ENCODE measurements around the gene BST1. TPM values are rescaled to one million over a fixed set of nuclear protein-coding genes. Genes with fewer than 3 reads are reported as not detected.

BST1 gene
- total and polyA plus RNA-seq, 2 experiments from 2014 or later = 0.99 to 1.8 TPM

DNA sequence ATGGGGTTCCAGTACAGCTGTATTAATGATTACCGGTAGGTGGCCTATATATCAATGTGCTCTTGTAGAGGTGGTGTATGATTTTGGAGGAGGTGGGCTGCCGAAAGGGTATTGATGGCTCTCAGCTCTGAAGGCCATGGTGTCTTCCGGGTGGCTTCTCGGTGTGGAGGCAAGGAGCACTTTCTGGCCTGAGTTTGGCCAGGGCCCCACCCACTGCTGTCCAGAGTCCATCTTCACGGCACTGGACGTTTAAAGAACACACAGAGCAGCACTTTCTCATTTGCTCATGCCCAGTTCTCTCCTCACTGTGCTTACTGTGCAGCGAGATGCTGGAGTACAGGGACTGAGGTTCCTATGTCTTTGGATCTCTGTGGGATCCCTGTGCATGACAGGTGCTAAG, 16.1 kb downstream of the BST1 start (continued):
- TF ChIP-seq, protein P1, sequence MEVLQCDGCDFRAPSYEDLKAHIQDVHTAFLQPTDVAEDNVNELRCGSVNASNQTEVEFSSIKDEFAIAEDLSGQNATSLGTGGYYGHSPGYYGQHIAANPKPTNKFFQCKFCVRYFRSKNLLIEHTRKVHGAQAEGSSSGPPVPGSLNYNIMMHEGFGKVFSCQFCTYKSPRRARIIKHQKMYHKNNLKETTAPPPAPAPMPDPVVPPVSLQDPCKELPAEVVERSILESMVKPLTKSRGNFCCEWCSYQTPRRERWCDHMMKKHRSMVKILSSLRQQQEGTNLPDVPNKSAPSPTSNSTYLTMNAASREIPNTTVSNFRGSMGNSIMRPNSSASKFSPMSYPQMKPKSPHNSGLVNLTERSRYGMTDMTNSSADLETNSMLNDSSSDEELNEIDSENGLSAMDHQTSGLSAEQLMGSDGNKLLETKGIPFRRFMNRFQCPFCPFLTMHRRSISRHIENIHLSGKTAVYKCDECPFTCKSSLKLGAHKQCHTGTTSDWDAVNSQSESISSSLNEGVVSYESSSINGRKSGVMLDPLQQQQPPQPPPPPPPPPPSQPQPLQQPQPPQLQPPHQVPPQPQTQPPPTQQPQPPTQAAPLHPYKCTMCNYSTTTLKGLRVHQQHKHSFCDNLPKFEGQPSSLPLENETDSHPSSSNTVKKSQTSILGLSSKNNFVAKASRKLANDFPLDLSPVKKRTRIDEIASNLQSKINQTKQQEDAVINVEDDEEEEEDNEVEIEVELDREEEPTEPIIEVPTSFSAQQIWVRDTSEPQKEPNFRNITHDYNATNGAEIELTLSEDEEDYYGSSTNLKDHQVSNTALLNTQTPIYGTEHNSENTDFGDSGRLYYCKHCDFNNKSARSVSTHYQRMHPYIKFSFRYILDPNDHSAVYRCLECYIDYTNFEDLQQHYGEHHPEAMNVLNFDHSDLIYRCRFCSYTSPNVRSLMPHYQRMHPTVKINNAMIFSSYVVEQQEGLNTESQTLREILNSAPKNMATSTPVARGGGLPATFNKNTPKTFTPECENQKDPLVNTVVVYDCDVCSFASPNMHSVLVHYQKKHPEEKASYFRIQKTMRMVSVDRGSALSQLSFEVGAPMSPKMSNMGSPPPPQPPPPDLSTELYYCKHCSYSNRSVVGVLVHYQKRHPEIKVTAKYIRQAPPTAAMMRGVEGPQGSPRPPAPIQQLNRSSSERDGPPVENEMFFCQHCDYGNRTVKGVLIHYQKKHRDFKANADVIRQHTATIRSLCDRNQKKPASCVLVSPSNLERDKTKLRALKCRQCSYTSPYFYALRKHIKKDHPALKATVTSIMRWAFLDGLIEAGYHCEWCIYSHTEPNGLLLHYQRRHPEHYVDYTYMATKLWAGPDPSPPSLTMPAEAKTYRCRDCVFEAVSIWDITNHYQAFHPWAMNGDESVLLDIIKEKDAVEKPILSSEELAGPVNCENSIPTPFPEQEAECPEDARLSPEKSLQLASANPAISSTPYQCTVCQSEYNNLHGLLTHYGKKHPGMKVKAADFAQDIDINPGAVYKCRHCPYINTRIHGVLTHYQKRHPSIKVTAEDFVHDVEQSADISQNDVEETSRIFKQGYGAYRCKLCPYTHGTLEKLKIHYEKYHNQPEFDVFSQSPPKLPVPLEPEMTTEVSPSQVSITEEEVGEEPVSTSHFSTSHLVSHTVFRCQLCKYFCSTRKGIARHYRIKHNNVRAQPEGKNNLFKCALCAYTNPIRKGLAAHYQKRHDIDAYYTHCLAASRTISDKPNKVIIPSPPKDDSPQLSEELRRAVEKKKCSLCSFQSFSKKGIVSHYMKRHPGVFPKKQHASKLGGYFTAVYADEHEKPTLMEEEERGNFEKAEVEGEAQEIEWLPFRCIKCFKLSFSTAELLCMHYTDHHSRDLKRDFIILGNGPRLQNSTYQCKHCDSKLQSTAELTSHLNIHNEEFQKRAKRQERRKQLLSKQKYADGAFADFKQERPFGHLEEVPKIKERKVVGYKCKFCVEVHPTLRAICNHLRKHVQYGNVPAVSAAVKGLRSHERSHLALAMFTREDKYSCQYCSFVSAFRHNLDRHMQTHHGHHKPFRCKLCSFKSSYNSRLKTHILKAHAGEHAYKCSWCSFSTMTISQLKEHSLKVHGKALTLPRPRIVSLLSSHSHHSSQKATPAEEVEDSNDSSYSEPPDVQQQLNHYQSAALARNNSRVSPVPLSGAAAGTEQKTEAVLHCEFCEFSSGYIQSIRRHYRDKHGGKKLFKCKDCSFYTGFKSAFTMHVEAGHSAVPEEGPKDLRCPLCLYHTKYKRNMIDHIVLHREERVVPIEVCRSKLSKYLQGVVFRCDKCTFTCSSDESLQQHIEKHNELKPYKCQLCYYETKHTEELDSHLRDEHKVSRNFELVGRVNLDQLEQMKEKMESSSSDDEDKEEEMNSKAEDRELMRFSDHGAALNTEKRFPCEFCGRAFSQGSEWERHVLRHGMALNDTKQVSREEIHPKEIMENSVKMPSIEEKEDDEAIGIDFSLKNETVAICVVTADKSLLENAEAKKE (CRISPR knock-in tag; IDR thresholded peaks at IDR 0.05) = no peak
- TF ChIP-seq ZNF331 (CRISPR knock-in tag; IDR thresholded peaks at IDR 0.05; ENCODE audit: low read depth) = no peak
- TF ChIP-seq, protein P2, sequence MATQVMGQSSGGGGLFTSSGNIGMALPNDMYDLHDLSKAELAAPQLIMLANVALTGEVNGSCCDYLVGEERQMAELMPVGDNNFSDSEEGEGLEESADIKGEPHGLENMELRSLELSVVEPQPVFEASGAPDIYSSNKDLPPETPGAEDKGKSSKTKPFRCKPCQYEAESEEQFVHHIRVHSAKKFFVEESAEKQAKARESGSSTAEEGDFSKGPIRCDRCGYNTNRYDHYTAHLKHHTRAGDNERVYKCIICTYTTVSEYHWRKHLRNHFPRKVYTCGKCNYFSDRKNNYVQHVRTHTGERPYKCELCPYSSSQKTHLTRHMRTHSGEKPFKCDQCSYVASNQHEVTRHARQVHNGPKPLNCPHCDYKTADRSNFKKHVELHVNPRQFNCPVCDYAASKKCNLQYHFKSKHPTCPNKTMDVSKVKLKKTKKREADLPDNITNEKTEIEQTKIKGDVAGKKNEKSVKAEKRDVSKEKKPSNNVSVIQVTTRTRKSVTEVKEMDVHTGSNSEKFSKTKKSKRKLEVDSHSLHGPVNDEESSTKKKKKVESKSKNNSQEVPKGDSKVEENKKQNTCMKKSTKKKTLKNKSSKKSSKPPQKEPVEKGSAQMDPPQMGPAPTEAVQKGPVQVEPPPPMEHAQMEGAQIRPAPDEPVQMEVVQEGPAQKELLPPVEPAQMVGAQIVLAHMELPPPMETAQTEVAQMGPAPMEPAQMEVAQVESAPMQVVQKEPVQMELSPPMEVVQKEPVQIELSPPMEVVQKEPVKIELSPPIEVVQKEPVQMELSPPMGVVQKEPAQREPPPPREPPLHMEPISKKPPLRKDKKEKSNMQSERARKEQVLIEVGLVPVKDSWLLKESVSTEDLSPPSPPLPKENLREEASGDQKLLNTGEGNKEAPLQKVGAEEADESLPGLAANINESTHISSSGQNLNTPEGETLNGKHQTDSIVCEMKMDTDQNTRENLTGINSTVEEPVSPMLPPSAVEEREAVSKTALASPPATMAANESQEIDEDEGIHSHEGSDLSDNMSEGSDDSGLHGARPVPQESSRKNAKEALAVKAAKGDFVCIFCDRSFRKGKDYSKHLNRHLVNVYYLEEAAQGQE (IDR thresholded peaks at IDR 0.05; ENCODE audit: unreplicated experiment) = no peak

DNA sequence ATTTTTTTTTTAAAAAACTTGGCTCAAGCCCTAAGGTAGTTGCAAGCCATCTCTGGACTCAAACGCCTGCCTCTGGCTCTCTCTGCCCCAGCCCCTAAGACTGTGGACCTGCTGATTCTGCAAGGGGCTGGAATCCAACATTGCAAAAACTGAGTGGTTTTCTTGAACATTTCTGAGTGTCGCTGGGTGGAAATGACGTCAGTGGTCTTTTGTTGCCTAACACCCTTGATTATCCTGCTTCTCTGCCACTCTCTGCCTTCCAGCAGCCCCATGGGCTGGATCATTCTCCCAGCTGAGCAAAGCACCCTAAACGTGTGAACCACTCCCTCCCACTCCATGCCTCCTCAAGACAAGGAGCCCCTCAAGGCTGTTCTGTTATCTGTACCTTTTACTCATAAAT, 16.6 kb downstream of the BST1 start:
- Mint-ChIP-seq H3K27ac (no peak overlapping the region), H3K4me3 (no peak overlapping the region), H3K4me1 (peaks cover 8% of the 10 kb centered on the region; the same call in 2 of the 3 replicates), H3K36me3 (ENCODE audit: low read depth) (no peaks in the 10 kb centered on the region), H3K9me3 (no peaks in the 10 kb centered on the region), H3K27me3 (ENCODE audit: insufficient read depth, low read depth, poor library complexity) (no peaks in the 10 kb centered on the region)
- ATAC-seq = no peak
- Histone ChIP-seq H4K20me1 (replicated peaks; ENCODE audit: insufficient read depth) (no peaks in the 10 kb centered on the region), H3K36me3 (ENCODE audit: insufficient read depth) (no peaks in the 10 kb centered on the region), H3K9me2 (ENCODE audit: insufficient read depth) (no peaks in the 10 kb centered on the region), H3K27me3 (ENCODE audit: insufficient read depth) (no peaks in the 10 kb centered on the region), H3K4me2 (no peak overlapping the region), H3K4me1 (ENCODE audit: insufficient read depth) (no peaks in the 10 kb centered on the region), H3F3A (replicated peaks; ENCODE audit: low read depth) (no peaks in the 10 kb centered on the region), H3K27ac (ENCODE audit: low read depth) (no peak overlapping the region), H3K4me3 (no peak overlapping the region), H3K79me2 (replicated peaks; ENCODE audit: insufficient read depth) (no peaks in the 10 kb centered on the region), H2AFZ (no peak overlapping the region)
- DNase-seq (ENCODE audit: low spot score) = no peak
- TF ChIP-seq CREB1 (CRISPR knock-in tag; IDR thresholded peaks at IDR 0.05; ENCODE audit: low read depth) = no peak
- TF ChIP-seq, protein P3, sequence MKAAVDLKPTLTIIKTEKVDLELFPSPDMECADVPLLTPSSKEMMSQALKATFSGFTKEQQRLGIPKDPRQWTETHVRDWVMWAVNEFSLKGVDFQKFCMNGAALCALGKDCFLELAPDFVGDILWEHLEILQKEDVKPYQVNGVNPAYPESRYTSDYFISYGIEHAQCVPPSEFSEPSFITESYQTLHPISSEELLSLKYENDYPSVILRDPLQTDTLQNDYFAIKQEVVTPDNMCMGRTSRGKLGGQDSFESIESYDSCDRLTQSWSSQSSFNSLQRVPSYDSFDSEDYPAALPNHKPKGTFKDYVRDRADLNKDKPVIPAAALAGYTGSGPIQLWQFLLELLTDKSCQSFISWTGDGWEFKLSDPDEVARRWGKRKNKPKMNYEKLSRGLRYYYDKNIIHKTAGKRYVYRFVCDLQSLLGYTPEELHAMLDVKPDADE (IDR thresholded peaks at IDR 0.05) = no peak
- TF ChIP-seq EZH2phosphoT487 (IDR thresholded peaks at IDR 0.05; ENCODE audit: unreplicated experiment) = no peak
- no peak for TF ChIP-seq JUNB (IDR thresholded peaks at IDR 0.05; ENCODE audit: unreplicated experiment)

All from GM23338 (cell line).